HG02884 (cell line): Measurements from ENCODE around the gene TOPBP1.

Source experiments
- ATAC-seq: cut with Tn5 transposase; IDR thresholded peaks from one replicate; pipeline ENCODE4 v1.9.1; 2021; ENCODE audit warnings: mild to moderate bottlenecking, moderate library complexity; ENCODE audit not compliant: unreplicated experiment

TOPBP1 gene

DNA sequence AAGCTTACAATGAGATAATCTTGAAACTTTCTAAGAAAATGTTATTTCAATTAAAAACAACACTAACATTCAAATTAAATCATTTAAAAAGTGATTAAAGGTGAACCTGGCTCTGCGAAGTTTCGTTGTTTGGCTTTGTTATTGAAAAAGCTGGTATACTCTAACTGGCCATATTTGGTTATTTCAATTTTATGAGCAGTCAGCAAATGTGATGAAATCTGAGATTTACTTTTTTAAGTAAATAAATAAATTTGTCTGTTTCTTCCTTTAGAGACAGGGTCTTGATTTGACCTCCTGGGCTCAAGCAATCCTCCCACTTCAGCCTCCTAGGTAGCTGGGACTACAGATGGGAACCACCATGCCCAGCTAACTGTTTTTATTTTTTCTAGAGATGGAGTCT lies 50.2 kb downstream of the TOPBP1 start:
- ATAC-seq: no peak

DNA sequence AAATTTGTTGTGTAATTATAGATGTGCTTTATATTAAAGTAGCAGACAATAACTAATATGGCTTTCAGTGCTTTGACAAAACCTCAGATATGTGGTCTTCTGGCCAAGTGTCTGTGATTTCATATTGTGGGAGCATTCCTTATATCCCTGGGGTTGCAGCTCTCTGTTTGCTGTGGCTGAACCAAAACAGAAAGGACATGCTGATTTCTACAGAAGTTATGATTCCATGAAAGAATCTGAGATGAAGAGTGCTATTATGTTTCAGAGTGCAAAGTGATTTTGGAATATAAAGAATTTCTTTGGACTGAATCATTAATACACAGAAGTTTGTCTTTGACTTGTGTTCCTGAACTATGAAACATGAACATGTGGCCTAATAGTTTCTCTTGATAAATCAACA lies 51.7 kb downstream of the TOPBP1 start:
- ATAC-seq: no peak

DNA sequence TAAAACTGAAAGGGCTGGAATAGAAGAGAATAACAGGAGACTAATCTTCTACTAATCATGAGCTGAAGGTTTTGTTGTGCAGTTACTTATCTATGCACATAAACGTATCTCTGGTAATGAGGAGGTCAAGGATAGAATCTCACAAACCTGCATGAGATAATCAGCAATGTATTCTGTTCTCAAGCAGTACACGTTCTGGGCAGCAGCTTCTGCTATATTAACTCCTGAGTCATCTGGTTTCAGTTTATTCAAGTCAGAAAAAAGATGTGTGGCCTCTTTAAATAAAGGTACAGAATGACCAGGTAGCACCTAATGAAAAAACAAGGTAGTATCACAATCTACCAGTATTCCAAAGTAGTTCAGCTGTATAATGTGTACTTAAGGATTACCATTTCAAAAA lies 53.4 kb downstream of the TOPBP1 start:
- ATAC-seq: no peak

DNA sequence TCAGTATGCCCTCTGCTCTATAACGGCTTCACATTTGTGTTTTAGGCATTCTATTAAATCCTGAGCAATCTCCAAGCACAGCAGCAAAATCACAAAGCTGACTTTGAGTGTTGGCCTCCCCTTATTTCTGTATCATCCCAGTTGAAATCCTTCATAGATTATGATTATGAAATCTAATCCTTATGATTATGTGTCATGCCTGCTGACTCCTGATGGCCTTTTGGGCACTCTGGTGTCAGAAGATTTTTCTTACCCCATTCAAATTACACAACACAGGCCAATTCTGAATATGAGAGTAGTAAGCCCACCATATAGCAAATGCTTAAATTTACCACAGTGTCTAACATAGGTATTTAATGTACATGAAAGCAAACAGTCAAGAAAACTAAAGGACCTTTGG lies 53.9 kb downstream of the TOPBP1 start:
- ATAC-seq: no peak

DNA sequence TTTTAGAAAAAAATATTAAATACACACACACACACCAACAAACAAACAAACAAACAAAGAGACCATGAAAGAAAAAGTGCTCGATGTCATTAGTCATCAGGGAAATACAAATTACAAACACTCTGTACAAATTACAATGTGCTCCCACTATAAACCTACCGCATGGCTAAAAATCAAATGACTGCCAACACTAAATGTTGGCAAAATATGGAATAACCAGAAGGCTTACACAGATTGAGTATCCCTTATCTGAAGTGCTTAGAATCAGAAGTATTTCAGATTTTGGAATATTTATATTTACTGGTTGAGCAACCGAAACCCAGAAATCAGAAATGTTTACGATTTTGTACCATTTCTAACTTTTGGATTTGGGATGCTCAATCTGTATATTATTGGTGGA lies 54.8 kb downstream of the TOPBP1 start:
- no peak for ATAC-seq

DNA sequence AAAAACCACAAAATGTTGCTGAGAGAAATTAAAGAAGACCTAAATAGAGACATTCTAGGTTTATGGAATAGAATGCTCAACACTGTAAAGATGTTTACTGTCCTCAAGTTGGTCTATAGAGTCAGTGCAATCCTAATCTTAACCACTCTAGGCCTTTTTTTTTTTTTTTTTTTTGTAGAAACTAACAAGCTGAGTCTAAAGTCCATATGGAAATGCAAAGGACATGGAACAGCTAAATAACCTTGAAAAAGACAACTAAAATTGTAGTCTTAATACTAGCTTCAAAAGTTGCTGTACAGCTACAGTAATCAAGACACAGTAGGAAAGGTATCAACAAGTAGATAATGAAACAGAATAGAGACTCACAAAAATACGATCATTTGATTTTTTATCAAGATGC lies 55.4 kb downstream of the TOPBP1 start:
- ATAC-seq: no peak

DNA sequence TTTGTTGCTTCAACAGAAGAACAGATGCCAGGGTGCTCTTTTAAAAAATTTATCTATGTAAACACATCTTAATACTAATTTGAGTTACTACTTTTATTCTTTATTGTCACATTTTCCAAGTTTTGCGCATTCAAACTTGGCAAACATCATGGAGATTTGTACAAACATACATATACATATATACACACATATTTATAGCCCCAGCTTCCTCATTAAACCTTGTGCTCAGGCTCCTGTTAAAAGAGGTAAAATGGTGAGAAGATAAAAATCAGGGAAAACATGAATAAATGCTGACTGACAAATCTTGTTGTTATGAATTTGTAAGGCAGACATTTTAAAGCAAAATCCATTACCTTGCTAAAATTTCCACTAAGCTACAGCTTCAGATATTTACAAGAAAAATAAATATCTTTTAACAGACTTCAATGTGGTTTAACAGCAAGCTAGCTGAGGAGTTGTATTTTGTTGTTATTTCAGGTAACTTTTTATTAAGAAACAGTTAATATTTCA lies 61.1 kb downstream of the TOPBP1 start:
- no peak for ATAC-seq

DNA sequence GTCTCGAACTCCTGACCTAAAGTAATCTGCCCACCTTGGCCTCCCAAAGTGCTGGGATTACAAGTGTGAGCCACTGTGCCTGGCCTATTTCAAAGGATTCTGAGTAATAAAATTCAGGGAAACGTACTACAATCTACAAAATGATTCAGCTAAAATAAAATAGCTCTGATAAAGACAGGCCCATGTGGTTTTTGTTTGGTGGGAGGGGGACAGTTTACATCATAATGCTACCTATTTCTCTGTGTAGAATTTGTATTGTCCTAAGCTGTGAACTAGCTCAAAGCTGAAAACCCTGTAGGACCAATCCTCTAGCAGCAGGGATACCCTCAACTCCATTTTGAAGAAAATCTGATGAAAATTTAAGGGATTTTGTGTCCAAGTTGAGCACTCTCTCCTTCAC lies 62.5 kb downstream of the TOPBP1 start:
- no peak for ATAC-seq

DNA sequence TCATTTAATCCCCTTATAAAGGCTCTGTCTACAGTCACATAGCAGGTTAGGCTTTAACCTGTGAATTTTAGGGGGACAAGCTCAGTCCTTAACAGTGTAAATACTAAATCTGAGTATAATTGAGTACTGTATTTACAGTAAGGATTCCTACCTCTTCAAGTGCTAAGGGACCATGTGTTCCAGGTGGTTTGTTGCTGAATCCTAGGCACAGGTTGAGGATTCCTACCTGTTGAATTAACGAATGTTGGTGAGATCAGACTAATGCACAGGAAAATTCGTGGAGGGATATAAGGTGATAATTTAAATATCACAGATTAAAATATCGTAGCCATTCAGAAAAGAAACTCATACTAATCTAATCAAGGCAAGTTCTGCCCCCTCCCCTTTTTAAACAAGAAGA lies 63.3 kb downstream of the TOPBP1 start:
- no peak for ATAC-seq

DNA sequence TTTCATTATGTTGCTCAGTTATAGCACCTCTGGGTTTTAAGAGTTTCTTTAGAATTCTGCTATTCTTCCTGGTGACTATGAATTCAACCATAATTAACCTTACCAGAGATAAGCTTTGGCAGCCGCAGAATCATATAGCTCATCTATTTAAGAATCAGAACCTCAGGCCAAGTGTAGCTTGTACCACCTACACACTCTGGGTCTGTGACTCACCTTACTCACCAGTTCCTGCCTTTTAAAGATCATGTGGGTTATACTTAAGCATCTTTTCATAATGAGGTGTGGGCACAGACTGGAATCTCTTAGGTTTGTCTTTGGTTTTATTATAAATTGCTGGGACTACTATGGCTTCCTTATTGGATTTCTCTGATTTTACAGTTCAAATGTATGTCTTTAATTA lies 66.4 kb downstream of the TOPBP1 start:
- no peak for ATAC-seq

DNA sequence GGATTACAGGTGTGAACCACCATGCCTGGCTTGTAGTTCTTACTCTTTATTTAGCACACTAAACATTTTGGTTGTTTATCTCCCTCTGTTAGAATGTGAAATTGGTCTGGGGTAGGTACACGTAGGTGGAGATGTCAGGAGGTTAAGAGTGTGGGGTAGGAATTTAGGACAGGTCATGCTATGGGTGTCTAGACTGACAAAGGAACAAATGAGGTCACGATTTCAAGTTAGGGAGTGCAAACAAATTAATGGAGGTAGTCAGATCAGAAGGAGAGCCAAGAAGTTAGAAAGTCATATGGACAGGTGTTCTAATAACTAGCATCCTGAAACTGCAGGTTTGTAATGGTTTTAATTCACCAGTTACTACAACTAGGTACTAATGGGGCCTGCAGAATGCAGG lies 68.5 kb downstream of the TOPBP1 start:
- ATAC-seq: no peak

DNA sequence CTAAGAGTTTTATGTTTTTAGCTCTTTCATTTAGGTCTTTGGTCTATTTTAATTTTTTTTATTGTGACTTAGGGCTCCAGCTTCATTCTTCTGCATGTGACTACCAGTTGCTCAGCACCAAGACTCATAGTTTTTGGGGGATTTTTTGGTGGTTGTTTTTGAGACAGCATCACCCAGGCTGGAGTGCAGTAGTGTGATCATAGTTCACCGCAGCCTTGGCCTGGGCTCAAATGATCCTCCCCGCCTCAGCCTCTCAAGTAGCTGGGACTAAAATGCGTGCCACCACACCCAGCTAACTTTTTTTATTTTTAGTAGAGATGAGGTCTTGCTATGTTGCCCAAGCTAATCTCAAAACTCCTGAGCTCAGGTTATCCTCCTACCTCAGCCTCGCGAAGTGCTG lies 68.9 kb downstream of the TOPBP1 start:
- no peak for ATAC-seq

DNA sequence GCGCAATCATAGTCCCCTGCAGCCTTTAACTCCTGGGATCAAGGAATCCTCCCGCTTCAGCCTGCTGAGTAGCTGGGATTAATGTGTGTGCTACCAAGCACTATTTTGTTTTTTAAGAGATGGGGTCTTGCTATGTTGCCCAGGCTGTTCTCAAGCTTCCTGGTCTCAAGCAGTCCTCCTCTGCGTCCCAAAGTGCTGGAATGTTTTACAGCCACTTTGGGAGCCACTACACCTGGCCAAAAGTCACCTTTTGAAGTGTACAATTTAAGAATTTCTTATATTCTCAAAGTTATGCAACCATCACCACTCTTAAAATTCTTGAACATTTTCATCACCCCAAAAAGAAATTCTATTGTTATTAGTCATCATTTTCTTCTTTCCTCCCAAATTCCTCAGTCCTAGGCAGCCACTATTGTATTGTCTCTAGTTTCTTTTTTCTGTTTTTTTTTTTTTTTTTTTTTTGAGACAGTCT lies 70.4 kb downstream of the TOPBP1 start:
- no peak for ATAC-seq

DNA sequence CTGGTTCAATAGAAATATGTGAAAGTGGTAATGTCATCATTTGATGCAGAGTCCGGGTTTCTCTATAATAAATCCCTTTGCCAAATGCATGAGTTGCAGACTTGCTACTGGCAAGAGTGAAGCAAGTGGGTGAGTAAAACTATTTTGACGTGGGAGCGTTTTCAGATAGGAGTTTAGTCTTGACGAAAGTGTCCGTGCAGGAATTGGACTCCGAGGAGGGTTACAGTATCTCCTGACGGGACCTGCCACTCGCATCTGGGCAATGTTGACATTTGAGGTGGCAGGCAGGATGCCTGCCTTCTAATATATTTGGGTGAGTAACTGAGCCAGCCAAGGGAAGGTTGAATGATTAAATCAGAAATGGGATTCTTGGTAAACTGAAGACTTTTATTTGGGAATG lies 72.2 kb downstream of the TOPBP1 start:
- ATAC-seq: no peak

DNA sequence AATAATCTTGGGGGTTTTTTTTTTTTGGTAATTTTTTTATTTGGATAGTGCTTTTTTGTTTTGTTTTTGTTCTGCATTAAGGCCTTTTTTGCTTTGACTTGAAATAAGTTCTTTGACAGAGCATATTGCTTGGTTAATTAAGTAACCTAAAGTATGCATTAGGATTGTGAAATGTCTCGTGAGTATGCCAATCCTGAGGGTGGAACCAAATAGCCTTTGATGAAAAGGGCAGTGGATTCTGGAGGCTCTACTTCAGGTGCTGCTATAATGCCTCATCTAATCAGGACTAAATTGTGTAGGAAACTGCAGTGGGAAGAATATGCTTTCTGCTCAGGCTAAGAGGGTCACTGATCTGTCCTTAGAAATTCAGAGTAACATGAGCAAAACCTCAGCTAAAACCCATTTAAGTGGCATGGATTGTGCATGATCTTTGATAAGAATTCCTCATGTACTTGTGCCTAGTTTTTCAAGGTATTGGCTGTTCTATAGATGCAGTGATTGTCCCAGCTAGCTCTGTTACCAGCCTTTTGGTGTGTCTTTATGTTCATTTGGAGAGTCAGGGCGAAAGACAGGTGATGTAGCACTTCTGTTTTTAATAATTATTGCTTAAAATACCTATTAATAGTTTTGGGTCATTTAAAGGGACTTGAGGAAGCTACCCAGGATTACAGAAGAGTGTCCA lies 72.8 kb downstream of the TOPBP1 start:
- ATAC-seq: no peak

DNA sequence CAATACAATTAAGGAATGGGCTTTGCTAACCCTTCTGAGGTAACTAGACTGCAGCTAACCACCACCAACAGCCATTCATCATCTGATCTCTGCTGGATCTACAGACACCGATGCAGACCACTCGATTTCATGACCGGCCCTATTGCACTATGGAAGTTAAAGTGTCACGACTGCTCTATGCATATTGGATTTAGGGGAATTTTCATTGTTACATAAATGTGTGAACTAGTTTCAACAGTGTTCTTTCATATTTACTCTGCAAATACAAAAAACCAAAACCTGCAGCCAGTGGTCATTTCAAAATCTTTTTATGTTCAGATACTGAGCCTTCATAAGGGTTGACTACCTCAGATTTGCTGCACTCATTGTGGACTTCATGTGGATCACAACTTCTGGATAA lies 73.7 kb downstream of the TOPBP1 start:
- no peak for ATAC-seq

DNA sequence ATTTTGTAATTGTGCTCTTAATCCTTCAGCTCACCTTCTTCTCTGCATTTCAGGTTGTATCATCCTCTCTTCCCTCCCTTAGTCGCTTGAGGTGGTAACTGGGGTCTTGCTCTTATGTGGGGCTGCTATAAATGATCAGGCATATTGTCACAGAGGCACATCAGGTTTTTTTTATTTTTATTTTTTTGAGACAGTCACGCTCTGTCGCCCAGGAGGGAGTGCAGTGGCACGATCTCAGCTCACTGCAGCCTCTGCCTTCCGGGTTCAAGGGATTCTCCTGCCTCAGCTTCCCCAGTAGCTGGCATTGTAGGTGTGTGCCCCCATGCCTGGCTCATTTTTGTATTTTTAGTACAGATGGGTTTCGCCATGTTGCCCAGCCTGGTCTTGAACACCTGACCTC lies 78.3 kb downstream of the TOPBP1 start:
- ATAC-seq: no peak

DNA sequence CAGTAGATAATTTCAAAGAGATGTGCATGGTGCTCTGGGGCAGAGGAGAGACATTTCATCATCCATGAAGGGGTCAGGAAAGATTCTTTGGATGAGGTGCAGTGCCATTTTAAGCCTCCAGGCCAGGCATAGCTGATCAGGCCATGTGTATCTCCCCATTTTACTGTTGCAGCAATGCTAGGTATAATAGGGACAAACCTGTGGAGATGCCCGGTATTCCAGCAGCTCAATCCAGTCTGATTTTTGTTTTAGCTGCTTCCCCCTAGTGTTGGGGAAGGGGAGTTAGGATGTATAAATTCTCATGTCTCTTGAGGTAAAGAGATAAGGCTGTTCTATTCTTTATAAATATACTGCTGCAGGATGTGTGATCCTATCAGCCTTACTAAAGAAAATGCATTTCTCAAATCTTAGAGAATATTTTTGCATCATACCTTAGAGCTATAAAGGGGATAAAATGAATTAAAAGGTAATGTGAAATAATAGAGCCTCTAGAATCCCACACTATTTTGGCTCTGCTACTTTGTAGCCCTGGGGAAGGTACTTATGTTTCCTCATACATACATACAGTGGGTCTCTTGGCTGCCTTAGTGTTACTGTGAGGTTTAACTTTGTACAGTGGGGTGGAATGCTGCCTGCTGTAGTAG lies 83.1 kb downstream of the TOPBP1 start:
- ATAC-seq: no peak

DNA sequence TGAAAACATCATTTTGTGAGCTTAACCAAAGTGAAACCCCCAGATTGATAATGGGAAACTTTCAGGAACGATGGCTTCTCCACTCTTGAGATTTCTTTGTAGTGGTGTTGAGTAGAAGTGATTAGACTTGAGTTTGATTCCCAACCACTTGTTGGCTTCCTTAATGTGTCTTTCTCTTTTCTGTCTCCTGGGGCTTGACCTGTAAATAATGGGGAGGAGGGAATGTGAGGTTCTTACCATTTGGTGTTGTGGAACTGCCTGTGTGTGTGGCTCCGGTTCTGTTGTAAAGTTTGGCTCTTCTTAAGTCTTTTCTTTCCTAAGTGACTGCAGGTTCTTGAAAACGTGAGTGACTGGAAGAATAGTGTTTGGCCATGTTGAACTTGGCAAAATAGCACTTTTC lies 85.6 kb downstream of the TOPBP1 start:
- no peak for ATAC-seq

DNA sequence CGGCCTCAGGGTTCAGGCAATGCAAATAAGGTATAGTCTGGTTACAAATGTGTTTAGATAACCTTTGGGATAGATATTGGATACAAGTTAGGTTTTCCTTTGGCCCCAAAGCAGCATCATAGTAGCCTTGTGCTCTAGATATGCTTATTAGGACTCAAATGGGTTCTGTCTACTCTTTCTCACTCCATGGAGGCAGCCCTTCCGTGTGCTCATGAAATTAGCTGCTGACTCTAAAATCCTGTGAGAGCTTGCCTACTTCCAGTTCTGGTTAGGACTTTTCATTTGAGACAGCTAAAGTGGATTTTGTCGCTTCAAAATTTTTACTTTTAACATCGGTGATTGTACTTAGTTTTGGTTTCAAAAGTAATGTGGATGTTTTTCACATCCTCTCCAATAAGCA lies 86.7 kb downstream of the TOPBP1 start:
- ATAC-seq: no peak

DNA sequence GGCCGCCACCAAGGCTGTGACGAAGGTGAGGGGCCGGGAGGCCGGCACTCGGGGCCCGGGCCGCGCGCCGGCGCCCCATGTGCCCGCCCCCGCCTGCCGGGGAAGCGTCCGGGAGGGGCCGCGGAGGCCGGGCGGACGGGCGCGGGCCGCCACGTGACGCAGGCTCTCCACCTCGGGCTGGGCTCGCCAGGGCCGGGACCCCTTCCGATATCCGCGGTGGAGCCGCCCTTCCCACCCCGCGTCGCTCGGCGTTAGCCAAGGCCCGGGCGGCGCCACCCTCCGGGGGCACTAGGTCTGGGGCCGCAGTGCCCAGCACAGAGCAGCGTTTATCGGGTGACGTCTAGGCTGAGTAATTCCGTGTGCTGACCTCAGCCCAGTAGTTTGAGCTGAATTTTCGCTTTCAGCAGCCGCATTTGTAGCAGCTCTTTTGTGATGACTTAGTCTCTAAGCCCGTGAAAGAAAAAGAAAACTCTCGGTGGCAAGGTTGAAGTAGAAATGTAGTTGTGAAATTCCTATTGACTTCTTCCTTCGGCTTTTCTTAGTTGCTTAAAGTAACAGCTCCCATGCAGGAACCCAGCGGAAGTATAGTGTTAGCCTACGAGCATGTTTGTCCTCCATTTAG lies 87.4 kb downstream of the TOPBP1 start:
- peak; percentile 28 for ATAC-seq

DNA sequence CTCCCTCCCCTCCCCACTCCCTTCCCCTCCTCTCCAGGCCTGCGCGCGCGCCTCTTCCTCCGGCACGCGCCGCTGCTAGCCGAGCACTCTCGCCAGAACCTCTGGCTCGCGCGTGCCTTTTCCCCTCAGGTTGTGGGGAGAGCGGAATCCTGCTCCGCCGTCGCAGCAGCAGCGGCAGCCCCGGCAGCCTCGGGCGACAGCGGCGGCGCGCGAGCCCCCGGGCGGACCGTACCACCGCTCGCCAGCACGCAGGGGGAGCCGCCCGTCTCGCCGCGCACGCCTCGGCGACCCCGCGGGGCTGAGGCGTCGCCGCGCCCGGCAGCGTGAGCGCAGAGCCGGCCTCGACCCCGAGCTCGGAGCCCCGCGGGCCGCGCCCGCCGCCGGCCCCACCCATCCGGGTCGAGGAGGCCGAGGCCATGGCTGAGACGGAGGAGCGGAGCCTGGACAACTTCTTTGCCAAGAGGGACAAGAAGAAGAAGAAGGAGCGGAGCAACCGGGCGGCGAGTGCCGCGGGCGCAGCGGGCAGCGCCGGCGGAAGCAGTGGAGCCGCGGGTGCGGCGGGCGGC lies 88.0 kb downstream of the TOPBP1 start, which contains the start of gene CDV3:
TSS of gene CDV3 (plus strand) at position 58 of the 566 bp plus-strand sequence. CDS start at position 417, 359 bp downstream.
- ATAC-seq: peak; percentile 19
